Gastroesophageal sphincter (tissue), 3 donors: ENCODE measurements around the gene ITPR2.

Experiments
- CTCF ChIP-seq, 4 experiments: fragments of 200-600 bp in 2 of 4; fragments of 450-650 bp in 2 of 4; sonication (generic) in 1 of 4; IDR thresholded peaks; one replicate each; pipeline ENCODE4 v1.5.1; 2017 to 2019; ENCODE audit warnings: antibody characterized with exemption in 4 of 4, mild to moderate bottlenecking in 2 of 4, moderate library complexity in 2 of 4
- EP300 ChIP-seq: sonication (generic); formaldehyde crosslinking; IDR thresholded peaks from one replicate; pipeline ENCODE4 v1.6.1; 2017; ENCODE audit warnings: antibody characterized with exemption, mild to moderate bottlenecking
- POLR2A ChIP-seq, 2 donors: fragments of 450-650 bp; IDR thresholded peaks; one replicate each; pipeline ENCODE4 v1.6.1; 2017; ENCODE audit warnings: antibody characterized with exemption in 2 of 2, mild to moderate bottlenecking in 2 of 2, moderate library complexity in 1 of 2

- TF ChIP-seq CTCF (IDR thresholded peaks at IDR 0.05) (no peak), POLR2A (IDR thresholded peaks at IDR 0.05) (no peak), EP300 (no peak)
These were observed 78.8 kb downstream of the ITPR2 start for GRCh38 chr12:26754148-26754547.
